ENCODE results near the gene CATSPERE. TPM values are rescaled to one million over a fixed set of nuclear protein-coding genes. Genes with fewer than 3 reads are reported as not detected.
"Not testable (repeated sequence)": the region's sequence is repeated elsewhere in the genome, so short reads cannot be mapped to it uniquely, and the experiment has no call there.

CATSPERE gene
- total RNA-seq, 4 donors from 2014 or later: 0.25 to 0.98 (median 0.91) TPM; not detected in 1

DNA sequence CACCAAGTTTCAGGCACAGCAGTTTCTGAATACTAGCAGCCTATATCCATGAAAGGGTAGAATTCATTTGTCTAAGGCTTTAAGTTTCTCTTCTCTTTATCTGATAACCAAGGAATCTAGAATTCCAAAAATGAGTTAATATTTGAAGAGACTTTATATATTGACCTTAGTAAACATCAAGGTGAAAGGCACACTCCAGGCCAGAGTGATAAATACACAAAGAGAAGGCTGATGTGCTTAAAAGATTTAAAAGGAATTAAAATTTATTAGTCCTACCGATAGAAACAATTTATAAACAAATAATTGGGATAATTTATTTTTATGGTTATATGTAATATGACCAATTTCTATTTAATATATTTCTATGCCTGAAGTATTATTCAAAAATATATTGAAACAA is 98.5 kb downstream of the CATSPERE start:
- TF ChIP-seq POLR2A (IDR thresholded peaks at IDR 0.05): no peak
- TF ChIP-seq, protein P1, sequence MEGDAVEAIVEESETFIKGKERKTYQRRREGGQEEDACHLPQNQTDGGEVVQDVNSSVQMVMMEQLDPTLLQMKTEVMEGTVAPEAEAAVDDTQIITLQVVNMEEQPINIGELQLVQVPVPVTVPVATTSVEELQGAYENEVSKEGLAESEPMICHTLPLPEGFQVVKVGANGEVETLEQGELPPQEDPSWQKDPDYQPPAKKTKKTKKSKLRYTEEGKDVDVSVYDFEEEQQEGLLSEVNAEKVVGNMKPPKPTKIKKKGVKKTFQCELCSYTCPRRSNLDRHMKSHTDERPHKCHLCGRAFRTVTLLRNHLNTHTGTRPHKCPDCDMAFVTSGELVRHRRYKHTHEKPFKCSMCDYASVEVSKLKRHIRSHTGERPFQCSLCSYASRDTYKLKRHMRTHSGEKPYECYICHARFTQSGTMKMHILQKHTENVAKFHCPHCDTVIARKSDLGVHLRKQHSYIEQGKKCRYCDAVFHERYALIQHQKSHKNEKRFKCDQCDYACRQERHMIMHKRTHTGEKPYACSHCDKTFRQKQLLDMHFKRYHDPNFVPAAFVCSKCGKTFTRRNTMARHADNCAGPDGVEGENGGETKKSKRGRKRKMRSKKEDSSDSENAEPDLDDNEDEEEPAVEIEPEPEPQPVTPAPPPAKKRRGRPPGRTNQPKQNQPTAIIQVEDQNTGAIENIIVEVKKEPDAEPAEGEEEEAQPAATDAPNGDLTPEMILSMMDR (IDR thresholded peaks at IDR 0.05): no peak
- H3K4me3 ChIP-seq (ENCODE audit: low read depth, poor library complexity, severe bottlenecking): no peak overlapping the region
- WGBS, 2 donors: 92 to 98% methylated on average over 1 of the region's 1 CpG
- DNase-seq (ENCODE audit: low spot score in 2 of 2): no peak
- intact Hi-C loops (cut with DNase I; ENCODE audit: low total_unique reads): no loop called here

DNA sequence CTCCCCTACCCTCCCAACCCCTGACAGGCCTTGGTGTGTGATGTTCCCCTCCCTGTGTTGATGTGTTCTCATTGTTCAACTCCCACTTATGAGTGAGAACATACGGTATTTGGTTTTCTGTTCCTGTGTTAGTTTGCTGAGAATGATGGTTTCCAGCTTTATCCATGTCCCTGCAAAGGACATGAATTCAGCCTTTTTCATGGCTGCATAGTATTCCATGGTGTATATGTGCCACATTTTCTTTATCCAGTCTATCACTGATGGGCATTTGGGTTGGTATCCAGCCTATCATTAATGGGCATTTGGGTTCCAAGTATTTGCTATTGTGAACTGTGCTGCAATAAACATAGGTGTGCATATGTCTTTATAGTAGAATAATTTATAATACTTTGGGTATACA is 101.8 kb downstream of the CATSPERE start:
- WGBS, 2 donors: 96 to 97% methylated on average over 1 of the region's 1 CpG
- intact Hi-C loops (cut with DNase I; ENCODE audit: low total_unique reads); DNase-seq (ENCODE audit: low spot score in 2 of 2); H3K4me3 ChIP-seq (ENCODE audit: low read depth, poor library complexity, severe bottlenecking): not testable (repeated sequence)

DNA sequence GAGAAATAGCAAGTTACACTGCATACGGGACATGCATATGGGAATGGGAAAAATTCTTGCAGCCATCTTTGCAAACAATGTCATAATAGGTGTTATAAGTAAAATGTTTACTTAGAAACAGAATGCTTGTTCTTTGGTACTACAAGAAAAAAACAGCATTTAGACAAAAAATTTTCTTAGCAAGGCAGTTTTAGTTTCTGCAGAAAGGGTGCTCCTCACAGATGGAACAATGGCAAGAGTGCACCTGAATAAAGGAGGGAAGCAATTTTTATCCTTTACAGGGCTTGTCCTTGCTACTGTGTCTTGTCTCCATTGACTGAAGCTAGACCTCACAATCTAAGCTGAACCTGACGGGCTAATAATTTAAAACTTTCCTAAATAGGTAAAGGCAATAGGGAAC is 112.7 kb downstream of the CATSPERE start:
- intact Hi-C loops (cut with DNase I; ENCODE audit: low total_unique reads): no loop called here
- TF ChIP-seq, protein P1 (IDR thresholded peaks at IDR 0.05): no peak
- no peak for TF ChIP-seq POLR2A (IDR thresholded peaks at IDR 0.05)
- no peak overlapping the region for H3K4me3 ChIP-seq (ENCODE audit: low read depth, poor library complexity, severe bottlenecking)
- DNase-seq (ENCODE audit: low spot score in 2 of 2): no peak
- 96 to 98% methylated on average over 2 of the region's 2 CpGs for WGBS, 2 donors

DNA sequence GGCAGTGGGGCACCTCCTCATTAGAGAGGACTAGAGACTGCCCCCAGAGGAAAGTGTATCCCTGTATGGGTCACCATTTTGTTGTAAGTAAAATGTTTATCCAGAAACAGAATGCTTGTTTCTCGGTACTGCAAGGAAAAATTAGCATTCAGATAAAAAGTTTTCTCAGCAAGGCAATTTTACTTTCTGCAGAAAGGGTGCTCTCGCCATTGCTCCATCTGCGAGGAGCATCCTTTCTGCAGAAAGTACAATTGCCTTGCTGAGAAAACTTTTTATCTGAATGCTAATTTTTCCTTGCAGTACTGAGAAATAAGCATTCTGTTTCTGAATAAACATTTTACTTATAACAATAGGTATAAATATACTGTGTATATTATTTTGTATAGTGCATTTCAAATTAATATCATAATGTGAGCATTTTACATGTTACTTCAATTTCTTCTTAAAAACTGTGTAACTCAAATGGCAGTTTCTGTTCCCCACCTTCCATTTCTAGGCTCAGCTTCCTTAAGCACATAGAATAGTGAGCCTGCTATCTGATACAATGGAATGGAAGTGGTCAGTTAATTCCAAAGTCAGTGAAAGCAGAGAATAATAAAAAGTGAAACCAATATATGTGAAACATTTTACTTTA is 115.3 kb downstream of the CATSPERE start:
- 97 to 98% methylated on average over 3 of the region's 3 CpGs for WGBS, 2 donors
- H3K4me3 ChIP-seq (ENCODE audit: low read depth, poor library complexity, severe bottlenecking): no peak overlapping the region

DNA sequence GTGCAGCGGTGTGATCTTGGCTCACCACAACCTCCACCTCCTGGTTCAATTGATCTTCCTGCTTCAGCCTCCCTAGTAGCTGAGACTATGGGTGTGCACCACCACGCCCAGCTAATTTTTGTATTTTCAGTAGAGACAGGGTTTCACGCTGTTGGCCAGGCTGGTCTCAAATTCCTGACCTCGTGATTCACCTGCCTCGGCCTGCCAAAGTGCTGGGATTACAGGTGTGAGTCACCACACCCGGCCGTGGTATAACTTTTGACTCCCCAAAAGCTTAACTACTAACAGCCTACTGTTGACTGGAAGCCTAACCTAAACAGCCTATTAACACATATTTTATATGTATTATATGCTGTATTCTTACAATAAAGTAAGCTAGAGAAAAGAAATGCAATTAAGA is 117.1 kb downstream of the CATSPERE start:
- H3K4me3 ChIP-seq (ENCODE audit: low read depth, poor library complexity, severe bottlenecking); DNase-seq (ENCODE audit: low spot score in 2 of 2); intact Hi-C loops (cut with DNase I; ENCODE audit: low total_unique reads): not testable (repeated sequence)
- WGBS, 2 donors: 89 to 90% methylated on average over 7 of the region's 7 CpGs

More for the DNA sequence above, 115.3 kb downstream of the CATSPERE start:
- intact Hi-C loops (cut with DNase I; ENCODE audit: low total_unique reads): no loop called here
- DNase-seq (ENCODE audit: low spot score in 2 of 2): no peak
- no peak for TF ChIP-seq POLR2A (IDR thresholded peaks at IDR 0.05)
- TF ChIP-seq, protein P1 (IDR thresholded peaks at IDR 0.05): no peak

DNA sequence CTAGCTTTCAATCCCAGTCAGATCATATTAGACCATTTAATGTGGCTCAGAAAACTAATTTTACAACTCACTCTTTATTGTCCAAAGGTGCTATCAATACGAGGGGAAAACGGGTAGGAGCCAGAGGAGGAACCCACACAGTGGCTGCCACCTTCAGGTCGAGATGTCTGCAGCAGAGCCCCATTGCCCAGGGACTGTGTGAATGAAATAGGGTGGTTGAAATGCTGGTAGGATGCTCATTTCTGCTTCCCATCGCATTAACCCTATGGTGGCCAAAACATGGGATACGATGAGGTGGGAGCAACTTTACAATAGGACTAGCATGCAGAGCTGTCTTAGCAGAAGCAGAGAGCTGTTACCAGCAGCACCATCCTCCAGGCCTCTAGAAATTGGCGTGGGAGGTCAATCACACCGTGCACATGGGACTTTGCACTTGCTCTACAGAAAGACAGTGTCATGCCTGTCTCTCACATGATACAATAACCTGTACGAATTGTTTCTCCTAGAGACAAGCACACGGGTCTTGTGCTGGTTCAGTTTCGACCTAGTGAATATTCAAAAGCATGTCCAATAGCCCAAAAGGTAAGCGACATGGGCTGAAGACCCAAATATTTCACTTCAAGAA is 122.4 kb downstream of the CATSPERE start:
- no peak for TF ChIP-seq POLR2A (IDR thresholded peaks at IDR 0.05)
- TF ChIP-seq, protein P1 (IDR thresholded peaks at IDR 0.05): no peak
- intact Hi-C loops (cut with DNase I; ENCODE audit: low total_unique reads): no loop called here
- WGBS, 2 donors: 74 to 84% methylated on average over 11 of the region's 11 CpGs
- H3K4me3 ChIP-seq (ENCODE audit: low read depth, poor library complexity, severe bottlenecking): no peak overlapping the region
- no peak for DNase-seq (ENCODE audit: low spot score in 2 of 2)

DNA sequence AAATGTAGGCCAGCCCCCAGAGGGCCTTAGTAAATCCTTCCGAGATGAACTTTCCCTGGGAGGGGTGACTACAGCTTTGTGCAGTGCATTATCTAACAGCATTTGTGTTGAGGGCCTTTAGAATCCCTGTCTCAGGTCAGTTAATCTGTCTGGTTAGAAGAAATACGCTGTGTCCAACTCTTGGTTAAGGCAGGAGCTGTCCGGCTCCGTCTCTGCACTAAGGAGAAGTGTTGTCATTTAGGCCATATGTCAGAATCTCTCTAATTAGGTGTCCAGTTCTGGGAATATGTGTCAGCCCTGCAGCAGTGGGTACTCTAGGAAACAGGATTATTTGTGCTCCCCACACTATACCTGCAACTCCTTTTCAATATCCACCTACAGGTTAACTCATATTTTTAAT is 124.8 kb downstream of the CATSPERE start:
- no peak for TF ChIP-seq POLR2A (IDR thresholded peaks at IDR 0.05)
- TF ChIP-seq, protein P1 (IDR thresholded peaks at IDR 0.05): no peak
- no peak overlapping the region for H3K4me3 ChIP-seq (ENCODE audit: low read depth, poor library complexity, severe bottlenecking)
- DNase-seq (ENCODE audit: low spot score in 2 of 2): no peak
- WGBS, 2 donors: 93 to 98% methylated on average over 4 of the region's 4 CpGs
- intact Hi-C loops (cut with DNase I; ENCODE audit: low total_unique reads): no loop called here
